Activated naive CD4-positive, alpha-beta T cell treated with anti-CD3 and anti-CD28 coated beads, Interleukin-2, amount 50 U/mL, for 24 hours (primary cell): ENCODE results near the gene MAF.

Experiments
- H3K27ac Mint-ChIP-seq: one replicate; pipeline ENCODE4 v1.8.0; 2021; ENCODE audit warnings: mild to moderate bottlenecking, mixed read lengths
- H3K27me3 Mint-ChIP-seq: one replicate; pipeline ENCODE4 v1.8.0; 2021; ENCODE audit warnings: mixed read lengths
- H3K36me3 Mint-ChIP-seq: one replicate; pipeline ENCODE4 v1.8.0; 2021; ENCODE audit warnings: mixed read lengths
- H3K4me1 Mint-ChIP-seq: one replicate; pipeline ENCODE4 v1.8.0; 2021; ENCODE audit warnings: mixed read lengths
- H3K4me3 Mint-ChIP-seq: one replicate; pipeline ENCODE4 v1.8.0; 2021; ENCODE audit warnings: mild to moderate bottlenecking, mixed read lengths
- H3K9me3 Mint-ChIP-seq: one replicate; pipeline ENCODE4 v1.8.0; 2021; ENCODE audit warnings: mixed read lengths

The MAF gene

GRCh38 chr16:79582789-79583188 lies 17.7 kb downstream of the MAF start:
- no peaks in the 10 kb centered on the region for H3K4me1 Mint-ChIP-seq
- H3K27ac Mint-ChIP-seq = no peak overlapping the region
- H3K27me3 Mint-ChIP-seq = peaks cover 8% of the 10 kb centered on the region

GRCh38 chr16:79580453-79581191 lies 19.9 kb downstream of the MAF start:
- Mint-ChIP-seq H3K27me3 (peaks cover 11% of the 10 kb centered on the region), H3K4me1 (no peaks in the 10 kb centered on the region), H3K36me3 (no peaks in the 10 kb centered on the region), H3K27ac (no peak overlapping the region), H3K9me3 (no peaks in the 10 kb centered on the region), H3K4me3 (no peak overlapping the region)

More at GRCh38 chr16:79582789-79583188, 17.7 kb downstream of the MAF start:
- H3K4me3 Mint-ChIP-seq = no peak overlapping the region
- no peaks in the 10 kb centered on the region for H3K9me3 Mint-ChIP-seq
- no peaks in the 10 kb centered on the region for H3K36me3 Mint-ChIP-seq

GRCh38 chr16:79576602-79577001 lies 23.9 kb downstream of the MAF start:
- Mint-ChIP-seq H3K27ac (no peak overlapping the region), H3K9me3 (no peaks in the 10 kb centered on the region), H3K36me3 (no peaks in the 10 kb centered on the region), H3K4me3 (no peak overlapping the region), H3K4me1 (no peaks in the 10 kb centered on the region), H3K27me3 (peaks cover 18% of the 10 kb centered on the region)

- Mint-ChIP-seq H3K9me3 (no peaks in the 10 kb centered on the region), H3K4me3 (no peak overlapping the region), H3K4me1 (no peaks in the 10 kb centered on the region), H3K36me3 (no peaks in the 10 kb centered on the region), H3K27me3 (peaks cover 16% of the 10 kb centered on the region), H3K27ac (no peak overlapping the region)
These were observed 26.7 kb downstream of the MAF start for GRCh38 chr16:79573884-79574283.

- H3K9me3 Mint-ChIP-seq = no peaks in the 10 kb centered on the region
- no peak overlapping the region for H3K4me3 Mint-ChIP-seq
- H3K36me3 Mint-ChIP-seq = no peaks in the 10 kb centered on the region
- H3K27ac Mint-ChIP-seq = no peak overlapping the region
- H3K4me1 Mint-ChIP-seq = no peaks in the 10 kb centered on the region
- peaks cover 16% of the 10 kb centered on the region for H3K27me3 Mint-ChIP-seq
These were observed 27.5 kb downstream of the MAF start for GRCh38 chr16:79573071-79573470.

- Mint-ChIP-seq H3K9me3 (no peaks in the 10 kb centered on the region), H3K27me3 (peaks cover 14% of the 10 kb centered on the region), H3K4me3 (no peak overlapping the region), H3K4me1 (no peaks in the 10 kb centered on the region), H3K36me3 (no peaks in the 10 kb centered on the region), H3K27ac (no peak overlapping the region)
These were observed 28.5 kb downstream of the MAF start for GRCh38 chr16:79571903-79572535.

- Mint-ChIP-seq H3K4me1 (no peaks in the 10 kb centered on the region), H3K27me3 (peaks cover 9% of the 10 kb centered on the region), H3K9me3 (no peaks in the 10 kb centered on the region), H3K27ac (no peak overlapping the region), H3K36me3 (no peaks in the 10 kb centered on the region), H3K4me3 (no peak overlapping the region)
These were observed 29.3 kb downstream of the MAF start for GRCh38 chr16:79571065-79571902.

- H3K36me3 Mint-ChIP-seq = no peaks in the 10 kb centered on the region
- no peaks in the 10 kb centered on the region for H3K9me3 Mint-ChIP-seq
- H3K4me3 Mint-ChIP-seq = no peak overlapping the region
- no peak overlapping the region for H3K27ac Mint-ChIP-seq
- H3K4me1 Mint-ChIP-seq = no peaks in the 10 kb centered on the region
- peaks cover 4% of the 10 kb centered on the region for H3K27me3 Mint-ChIP-seq
These were observed 35.8 kb downstream of the MAF start for GRCh38 chr16:79564671-79565107.

GRCh38 chr16:79563921-79564320 lies 36.6 kb downstream of the MAF start:
- H3K36me3 Mint-ChIP-seq = no peaks in the 10 kb centered on the region
- no peaks in the 10 kb centered on the region for H3K4me1 Mint-ChIP-seq
- H3K27me3 Mint-ChIP-seq = peaks cover 4% of the 10 kb centered on the region
- H3K4me3 Mint-ChIP-seq = no peak overlapping the region
- no peak overlapping the region for H3K27ac Mint-ChIP-seq
- no peaks in the 10 kb centered on the region for H3K9me3 Mint-ChIP-seq

- Mint-ChIP-seq H3K4me3 (no peak overlapping the region), H3K27me3 (peaks cover 6% of the 10 kb centered on the region), H3K9me3 (no peaks in the 10 kb centered on the region), H3K4me1 (no peaks in the 10 kb centered on the region), H3K27ac (no peak overlapping the region), H3K36me3 (no peaks in the 10 kb centered on the region)
These were observed 38.2 kb downstream of the MAF start for GRCh38 chr16:79562166-79562823.

GRCh38 chr16:79561729-79562128 lies 38.8 kb downstream of the MAF start:
- Mint-ChIP-seq H3K4me3 (no peak overlapping the region), H3K27me3 (peaks cover 6% of the 10 kb centered on the region), H3K36me3 (no peaks in the 10 kb centered on the region), H3K9me3 (peaks cover under 1% of the 10 kb centered on the region), H3K27ac (no peak overlapping the region), H3K4me1 (no peaks in the 10 kb centered on the region)

- Mint-ChIP-seq H3K4me1 (no peaks in the 10 kb centered on the region), H3K36me3 (no peaks in the 10 kb centered on the region), H3K4me3 (no peak overlapping the region), H3K27me3 (peaks cover 6% of the 10 kb centered on the region), H3K27ac (no peak overlapping the region), H3K9me3 (peaks cover 9% of the 10 kb centered on the region)
These were observed 39.6 kb downstream of the MAF start for GRCh38 chr16:79560923-79561322.

GRCh38 chr16:79560318-79560717 lies 40.2 kb downstream of the MAF start:
- no peak overlapping the region for H3K27ac Mint-ChIP-seq
- no peaks in the 10 kb centered on the region for H3K36me3 Mint-ChIP-seq
- H3K4me3 Mint-ChIP-seq = no peak overlapping the region
- H3K4me1 Mint-ChIP-seq = no peaks in the 10 kb centered on the region
- H3K27me3 Mint-ChIP-seq = peaks cover 6% of the 10 kb centered on the region
- peaks cover 10% of the 10 kb centered on the region for H3K9me3 Mint-ChIP-seq

- Mint-ChIP-seq H3K4me3 (no peak overlapping the region), H3K27ac (no peak overlapping the region), H3K36me3 (no peaks in the 10 kb centered on the region), H3K27me3 (peaks cover 6% of the 10 kb centered on the region), H3K4me1 (no peaks in the 10 kb centered on the region), H3K9me3 (peaks cover 10% of the 10 kb centered on the region)
These were observed 41.0 kb downstream of the MAF start for GRCh38 chr16:79559532-79559931.

GRCh38 chr16:79557421-79557820 lies 43.1 kb downstream of the MAF start:
- H3K4me3 Mint-ChIP-seq = no peak overlapping the region
- H3K4me1 Mint-ChIP-seq = no peaks in the 10 kb centered on the region
- H3K27ac Mint-ChIP-seq = no peak overlapping the region
- peaks cover 1% of the 10 kb centered on the region for H3K36me3 Mint-ChIP-seq
- peaks cover 8% of the 10 kb centered on the region for H3K27me3 Mint-ChIP-seq
- peaks cover 10% of the 10 kb centered on the region for H3K9me3 Mint-ChIP-seq
